ENCODE results near the gene GATAD1. TPM values are rescaled to one million over a fixed set of nuclear protein-coding genes. Genes with fewer than 3 reads are reported as not detected.

The GATAD1 gene
- total RNA-seq, 2 donors from 2014 or later = 32.3 to 38.4 TPM

DNA sequence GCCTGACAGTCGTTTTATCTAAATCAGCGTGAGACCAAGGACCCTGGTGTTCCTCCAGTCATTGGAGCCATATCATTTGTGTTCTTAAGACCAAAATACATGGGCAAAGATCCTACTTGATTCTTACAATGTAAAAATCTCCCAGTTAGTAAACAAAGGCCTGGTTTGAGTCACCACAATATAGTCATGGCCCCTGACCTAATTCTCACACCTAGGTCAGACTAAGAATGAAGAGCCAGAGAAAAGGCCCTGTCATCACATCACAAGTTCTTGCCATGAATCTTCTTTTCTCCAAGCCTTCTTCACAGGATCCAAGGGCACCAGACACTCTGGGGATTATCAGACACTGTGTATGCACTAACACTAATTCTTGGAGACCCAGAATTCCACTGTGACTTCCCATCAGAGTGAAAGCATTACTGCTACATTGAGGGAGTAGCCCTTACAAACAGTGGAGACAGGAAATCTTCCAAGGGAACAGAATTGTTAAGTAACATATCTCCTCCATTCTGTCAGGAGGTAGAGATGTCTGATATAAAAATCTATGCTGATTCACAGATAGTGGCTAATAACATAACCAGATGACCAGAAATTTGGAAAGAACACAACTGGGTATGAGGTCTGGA is 38.1 kb downstream of the GATAD1 start:
- Histone ChIP-seq H3K36me3 (replicated peaks in 1 of 2; ENCODE audit: insufficient read depth in 1 of 2, low read depth in 2 of 2) (peaks cover 0 to 11% of the 10 kb centered on the region in 2 donors), H3K27me3 (no peaks in the 10 kb centered on the region), H3K9me3 (no peaks in the 10 kb centered on the region), H3K27ac (no peak overlapping the region), H3K4me3 (no peak overlapping the region), H3K4me1 (peaks cover 13% of the 10 kb centered on the region)
- WGBS, 2 donors = 77 to 78% methylated on average over 2 of the region's 2 CpGs
- no peak for ATAC-seq
- intact Hi-C loops (cut with DNase I) = no loop called here
- no peak for TF ChIP-seq POLR2A (IDR thresholded peaks at IDR 0.05)
- TF ChIP-seq, protein P1, sequence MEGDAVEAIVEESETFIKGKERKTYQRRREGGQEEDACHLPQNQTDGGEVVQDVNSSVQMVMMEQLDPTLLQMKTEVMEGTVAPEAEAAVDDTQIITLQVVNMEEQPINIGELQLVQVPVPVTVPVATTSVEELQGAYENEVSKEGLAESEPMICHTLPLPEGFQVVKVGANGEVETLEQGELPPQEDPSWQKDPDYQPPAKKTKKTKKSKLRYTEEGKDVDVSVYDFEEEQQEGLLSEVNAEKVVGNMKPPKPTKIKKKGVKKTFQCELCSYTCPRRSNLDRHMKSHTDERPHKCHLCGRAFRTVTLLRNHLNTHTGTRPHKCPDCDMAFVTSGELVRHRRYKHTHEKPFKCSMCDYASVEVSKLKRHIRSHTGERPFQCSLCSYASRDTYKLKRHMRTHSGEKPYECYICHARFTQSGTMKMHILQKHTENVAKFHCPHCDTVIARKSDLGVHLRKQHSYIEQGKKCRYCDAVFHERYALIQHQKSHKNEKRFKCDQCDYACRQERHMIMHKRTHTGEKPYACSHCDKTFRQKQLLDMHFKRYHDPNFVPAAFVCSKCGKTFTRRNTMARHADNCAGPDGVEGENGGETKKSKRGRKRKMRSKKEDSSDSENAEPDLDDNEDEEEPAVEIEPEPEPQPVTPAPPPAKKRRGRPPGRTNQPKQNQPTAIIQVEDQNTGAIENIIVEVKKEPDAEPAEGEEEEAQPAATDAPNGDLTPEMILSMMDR (IDR thresholded peaks at IDR 0.05) = no peak
- no peak for DNase-seq

DNA sequence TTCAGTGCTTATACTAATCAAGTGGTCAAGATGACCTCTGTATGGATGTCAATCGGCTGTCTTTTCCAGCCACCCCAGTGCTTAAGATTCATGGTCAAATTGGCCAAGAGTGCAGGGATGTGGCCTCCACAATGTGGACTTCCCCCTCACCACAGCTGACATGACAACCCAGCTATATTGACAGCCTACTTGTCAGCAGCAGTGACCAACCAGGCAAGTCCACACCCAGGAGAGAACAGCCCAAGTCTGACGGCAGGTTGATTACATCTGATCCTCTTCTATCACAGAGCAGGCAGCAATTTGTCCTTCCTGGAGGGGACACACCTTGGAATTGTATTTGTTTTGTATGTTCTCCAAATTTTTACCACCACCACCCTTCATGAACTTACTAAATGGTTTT is 38.7 kb downstream of the GATAD1 start:
- Histone ChIP-seq H3K27ac (no peak overlapping the region), H3K36me3 (replicated peaks in 1 of 2; ENCODE audit: insufficient read depth in 1 of 2, low read depth in 2 of 2) (peaks cover 0 to 11% of the 10 kb centered on the region in 2 donors), H3K4me3 (no peak overlapping the region), H3K9me3 (no peaks in the 10 kb centered on the region), H3K27me3 (no peaks in the 10 kb centered on the region), H3K4me1 (peaks cover 17% of the 10 kb centered on the region)
- 75 to 76% methylated on average over 2 of the region's 2 CpGs for WGBS, 2 donors
- ATAC-seq (no peak), DNase-seq (no peak)
- intact Hi-C loops (cut with DNase I) = no loop called here
- TF ChIP-seq, protein P1 (IDR thresholded peaks at IDR 0.05) = no peak
- TF ChIP-seq POLR2A (IDR thresholded peaks at IDR 0.05) = no peak

DNA sequence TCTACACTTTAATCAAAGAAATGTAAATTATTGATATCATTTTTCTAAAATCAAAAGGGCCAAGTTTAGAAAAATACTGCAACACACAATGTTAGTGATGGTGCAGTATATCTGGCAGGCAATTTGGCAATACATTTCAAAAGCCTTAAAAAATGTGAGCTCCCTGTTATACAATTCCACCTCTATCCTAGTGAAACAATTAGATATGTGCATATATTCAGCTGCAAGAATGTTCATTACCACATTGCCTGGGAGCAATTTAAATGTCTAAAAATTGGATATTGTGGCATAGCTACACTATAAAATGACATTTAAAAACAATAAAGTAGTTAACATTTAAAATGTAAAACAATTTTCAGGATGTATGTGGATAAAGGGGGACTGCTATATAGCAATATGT is 40.5 kb downstream of the GATAD1 start:
- TF ChIP-seq, protein P1 (IDR thresholded peaks at IDR 0.05) = no peak
- TF ChIP-seq POLR2A (IDR thresholded peaks at IDR 0.05) = no peak
- no peak for ATAC-seq
- H3K27me3 ChIP-seq = no peaks in the 10 kb centered on the region
- intact Hi-C loops (cut with DNase I) = no loop called here
- peaks cover 17% of the 10 kb centered on the region for H3K4me1 ChIP-seq
- H3K9me3 ChIP-seq = no peaks in the 10 kb centered on the region
- H3K27ac ChIP-seq = no peak overlapping the region
- H3K4me3 ChIP-seq = no peak overlapping the region
- peaks cover 0 to 12% of the 10 kb centered on the region in 2 donors for H3K36me3 ChIP-seq (replicated peaks in 1 of 2; ENCODE audit: insufficient read depth in 1 of 2, low read depth in 2 of 2)
- DNase-seq = no peak

DNA sequence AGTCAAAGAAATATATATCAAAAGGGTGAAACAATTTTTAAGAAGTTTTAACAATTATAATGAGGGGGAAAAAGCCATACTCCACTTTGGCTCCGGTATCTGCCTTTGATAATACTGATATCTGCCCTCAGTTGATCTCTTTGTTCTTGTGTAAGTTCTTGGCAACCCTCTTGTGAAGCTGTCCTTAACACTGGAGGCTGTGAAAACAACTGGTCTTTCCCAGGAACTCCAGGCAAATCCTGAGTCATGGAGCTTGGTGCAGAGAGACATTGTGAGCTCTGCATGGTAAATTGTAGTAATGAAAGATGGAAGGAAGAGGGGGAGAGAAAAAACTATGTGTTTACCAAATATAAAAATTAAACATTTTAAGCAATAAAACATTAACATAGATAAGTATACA is 42.4 kb downstream of the GATAD1 start:
- peak; percentile 60 to 75 (median 63) for DNase-seq
- no peak overlapping the region for H3K4me3 ChIP-seq
- TF ChIP-seq, protein P1 (IDR thresholded peaks at IDR 0.05) = no peak
- TF ChIP-seq POLR2A (IDR thresholded peaks at IDR 0.05) = no peak
- intact Hi-C loops (cut with DNase I) = no loop called here
- peaks cover 0 to 16% of the 10 kb centered on the region in 2 donors for H3K36me3 ChIP-seq (replicated peaks in 1 of 2; ENCODE audit: insufficient read depth in 1 of 2, low read depth in 2 of 2)
- ATAC-seq = peak; percentile 99
- H3K4me1 ChIP-seq = peaks cover 17% of the 10 kb centered on the region
- no peaks in the 10 kb centered on the region for H3K27me3 ChIP-seq
- WGBS, 2 donors = 25 to 48% methylated on average over 1 of the region's 1 CpG
- no peaks in the 10 kb centered on the region for H3K9me3 ChIP-seq
- peak overlapping the region in 3 of 4 donors; percentile 9 to 62 (median 15) for H3K27ac ChIP-seq

DNA sequence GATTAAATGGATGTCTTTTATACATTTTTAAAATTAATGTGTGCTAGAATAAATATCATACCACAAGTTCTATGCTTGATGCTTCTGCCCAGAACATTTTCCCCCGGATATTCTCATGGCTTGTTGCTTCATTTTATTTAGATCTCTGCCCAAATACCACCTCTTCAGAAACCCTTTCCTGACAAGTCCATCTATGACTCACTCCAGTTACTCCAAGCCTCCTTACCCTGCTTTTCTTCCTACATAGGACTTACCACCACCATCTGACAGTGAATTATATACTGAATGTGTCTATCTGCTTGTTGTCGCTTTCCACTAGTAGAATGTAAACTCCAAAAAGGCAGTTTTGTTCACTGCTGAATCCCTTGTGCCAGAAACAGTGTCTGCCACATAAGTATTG is 49.6 kb downstream of the GATAD1 start:
- H3K36me3 ChIP-seq (replicated peaks in 1 of 2; ENCODE audit: insufficient read depth in 1 of 2, low read depth in 2 of 2) = peaks cover 6 to 16% of the 10 kb centered on the region in 2 donors
- H3K27me3 ChIP-seq = no peaks in the 10 kb centered on the region
- WGBS, 2 donors = 80 to 81% methylated on average over 2 of the region's 2 CpGs
- no peaks in the 10 kb centered on the region for H3K4me1 ChIP-seq
- ATAC-seq (no peak), DNase-seq (no peak)
- no peaks in the 10 kb centered on the region for H3K9me3 ChIP-seq
- H3K27ac ChIP-seq = no peak overlapping the region
- TF ChIP-seq, protein P1 (IDR thresholded peaks at IDR 0.05) = no peak
- no peak for TF ChIP-seq POLR2A (IDR thresholded peaks at IDR 0.05)
- no peak overlapping the region for H3K4me3 ChIP-seq
- intact Hi-C loops (cut with DNase I) = no loop called here
